Measurements from ENCODE around the gene ZWINT. TPM values are rescaled to one million over a fixed set of nuclear protein-coding genes. Genes with fewer than 3 reads are reported as not detected.

Gene ZWINT
- total and polyA plus RNA-seq, 2 of the 8 experiments (the other 6 are each of a cell fraction or from before 2014, with no cell fraction given) = 52.1 to 71.2 TPM

GRCh38 chr10:56370217-56371113, 9.4 kb upstream of the ZWINT start:
- POLR2A ChIA-PET (ENCODE audit: partially characterized antibody) = no interaction called here
- Histone ChIP-seq H3K18ac (ENCODE audit: extremely low read depth, low read length) (no peak overlapping the region), H3K27ac (ENCODE audit: low read depth, low read length) (no peak overlapping the region), H2AFZ (ENCODE audit: low read length) (no peak overlapping the region), H3K9ac (replicated peaks in 1 of 4; ENCODE audit: extremely low read depth in 1 of 4, low read depth in 3 of 4, low read length in 3 of 4) (no peak overlapping the region), H2BK20ac (ENCODE audit: low read length) (no peak overlapping the region), H2BK15ac (ENCODE audit: low read length) (no peak overlapping the region), H4K20me1 (replicated peaks in 1 of 2; ENCODE audit: control insufficient read depth in 1 of 2, insufficient read depth in 2 of 2, low read length in 2 of 2) (no peaks in the 10 kb centered on the region), H2AK5ac (ENCODE audit: low read depth, low read length) (no peak overlapping the region), H3K56ac (replicated peaks; ENCODE audit: insufficient read length, low read depth, low read length) (no peak overlapping the region), H2BK12ac (ENCODE audit: low read depth, low read length) (no peak overlapping the region), H3K23ac (ENCODE audit: insufficient read length) (no peak overlapping the region), H2BK120ac (replicated peaks; ENCODE audit: low read depth, low read length) (no peak overlapping the region), H3K14ac (ENCODE audit: insufficient read length) (no peak overlapping the region), H3K79me1 (ENCODE audit: low read depth, low read length) (no peaks in the 10 kb centered on the region), H3K36me3 (ENCODE audit: control insufficient read depth in 2 of 4, insufficient read depth in 4 of 4, low read length in 3 of 4) (no peaks in the 10 kb centered on the region), H2BK5ac (ENCODE audit: low read depth, low read length) (no peak overlapping the region), H3K27me3 (replicated peaks in 1 of 4; ENCODE audit: control insufficient read depth in 3 of 4, extremely low read depth in 1 of 4, insufficient read depth in 3 of 4, low read length in 3 of 4) (no peaks in the 10 kb centered on the region), H3K23me2 (ENCODE audit: low read depth, low read length) (no peaks in the 10 kb centered on the region), H4K8ac (ENCODE audit: extremely low read depth, insufficient read depth, low read length) (no peak overlapping the region), H4K91ac (replicated peaks; ENCODE audit: insufficient read length, low read length) (no peak overlapping the region), H3K4me3 (ENCODE audit: extremely low read depth in 1 of 4, insufficient read depth in 2 of 4, low read depth in 3 of 4, low read length in 4 of 4) (no peak overlapping the region), H4K5ac (ENCODE audit: insufficient read length, low read depth, low read length) (no peak overlapping the region), H3K4ac (replicated peaks; ENCODE audit: insufficient read length, low read depth, low read length) (no peak overlapping the region), H3K4me2 (ENCODE audit: insufficient read depth in 1 of 2, low read depth in 2 of 2, low read length in 2 of 2) (no peak overlapping the region), H3K4me1 (replicated peaks in 1 of 4; ENCODE audit: control insufficient read depth in 3 of 4, insufficient read depth in 4 of 4, low read length in 3 of 4) (no peaks in the 10 kb centered on the region), H3K9me3 (ENCODE audit: insufficient read depth in 2 of 2, low read depth in 1 of 2, low read length in 1 of 2) (peaks cover 13 to 25% of the 10 kb centered on the region in 2 experiments), H3K79me2 (ENCODE audit: control insufficient read depth in 1 of 2, insufficient read depth in 2 of 2, low read length in 2 of 2) (no peaks in the 10 kb centered on the region)
- TF ChIP-seq TCF12 (IDR thresholded peaks at IDR 0.05; ENCODE audit: low read depth, low read length) = no peak
- TF ChIP-seq EP300 (IDR thresholded peaks at IDR 0.05; ENCODE audit: borderline replicate concordance in 1 of 2, low read depth in 2 of 2, low read length in 2 of 2) = peak in 1 of 2 experiments; percentile 50; a peak in 1 of 3 replicates
- no peak for TF ChIP-seq RNF2 (IDR thresholded peaks at IDR 0.05; ENCODE audit: borderline replicate concordance, low read depth, low read length, missing control alignments, poor library complexity, severe bottlenecking)
- 0 out of 2 replicates have a peak, but pooled peaks have one; percentile 97 for TF ChIP-seq CBX5 (IDR thresholded peaks at IDR 0.05; ENCODE audit: low read depth, low read length)
- TF ChIP-seq NRF1 (IDR thresholded peaks at IDR 0.05; ENCODE audit: low read depth, low read length) = no peak
- TF ChIP-seq RBBP5 (IDR thresholded peaks at IDR 0.05; ENCODE audit: borderline replicate concordance, low read depth, low read length) = no peak
- FAIRE-seq (no peak), DNase-seq (ENCODE audit: low read depth in 1 of 2, low spot score in 2 of 2) (peak in 1 of 2 experiments; percentile 47)
- 88% methylated on average over 7 of the region's 7 CpGs; no CpG with 5 or more reads in 1 of the 2 experiments for WGBS, 2 experiments (ENCODE audit: extremely low coverage in 1 of 2, insufficient coverage in 1 of 2, insufficient read length in 1 of 2, insufficient replicate concordance in 2 of 2, low coverage in 1 of 2, low lambda C conversion rate in 2 of 2, missing lambda C conversion rate in 1 of 2)
- CTCF ChIA-PET (ENCODE audit: partially characterized antibody) = interaction anchor here (0.6 kb wide), 1 partner anchor 947 kb away, joined by 3 read pairs; no protein-coding TSS in a partner anchor
